Measurements from ENCODE around the gene ADGRB3.
"Not testable (repeated sequence)": the region's sequence is repeated elsewhere in the genome, so short reads cannot be mapped to it uniquely, and the experiment has no call there.

The ADGRB3 gene

GRCh38 chr6:68779366-68779765 is 144.3 kb downstream of the ADGRB3 start:
- DNase-seq (ENCODE audit: low read depth, low spot score): no peak

DNA sequence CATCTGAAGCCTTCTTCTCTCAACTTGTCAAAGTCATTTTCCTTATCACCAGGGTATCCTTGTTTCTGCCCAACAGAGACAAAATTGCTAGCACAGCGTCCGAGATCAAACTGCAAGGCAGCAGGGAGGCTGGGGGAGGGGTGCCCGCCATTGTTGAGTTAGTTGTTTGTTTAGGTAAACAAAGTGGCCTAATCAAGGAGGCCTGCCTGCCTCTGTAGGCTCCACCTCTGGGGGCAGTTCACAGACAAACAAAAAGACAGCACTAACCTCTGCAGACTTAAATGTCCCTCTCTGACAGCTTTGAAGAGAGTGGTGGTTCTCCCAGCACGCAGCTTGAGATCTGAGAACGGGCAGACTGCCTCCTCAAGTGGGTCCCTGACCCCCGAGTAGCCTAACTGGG is 155.0 kb downstream of the ADGRB3 start:
- peak; percentile 9 for DNase-seq (ENCODE audit: low read depth, low spot score)

- peak; percentile 20 for DNase-seq (ENCODE audit: low read depth, low spot score)
These were observed 179.9 kb downstream of the ADGRB3 start for GRCh38 chr6:68814976-68815375.

- DNase-seq (ENCODE audit: low read depth, low spot score): no peak
These were observed 191.4 kb downstream of the ADGRB3 start for GRCh38 chr6:68826501-68826900.

DNA sequence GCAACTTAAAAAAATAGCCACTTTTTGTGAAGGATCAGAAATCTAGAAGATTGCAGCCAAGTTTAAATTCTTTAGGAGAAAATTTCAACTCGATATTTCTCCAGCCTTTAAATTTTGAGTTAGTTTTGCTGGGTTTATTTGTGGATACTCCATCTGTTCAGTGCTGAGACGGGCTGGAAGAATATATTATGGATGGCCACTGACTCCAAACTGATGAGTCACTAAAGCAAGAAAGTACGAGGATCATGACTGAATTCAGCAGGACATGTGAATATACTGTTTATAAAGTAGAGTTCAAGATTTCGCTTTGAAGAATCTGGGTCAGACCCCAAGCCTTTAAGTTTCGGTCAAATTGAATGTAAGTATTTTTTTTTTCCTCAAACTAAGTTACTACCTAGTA is 199.5 kb downstream of the ADGRB3 start:
- no peak for DNase-seq (ENCODE audit: low read depth, low spot score)

DNA sequence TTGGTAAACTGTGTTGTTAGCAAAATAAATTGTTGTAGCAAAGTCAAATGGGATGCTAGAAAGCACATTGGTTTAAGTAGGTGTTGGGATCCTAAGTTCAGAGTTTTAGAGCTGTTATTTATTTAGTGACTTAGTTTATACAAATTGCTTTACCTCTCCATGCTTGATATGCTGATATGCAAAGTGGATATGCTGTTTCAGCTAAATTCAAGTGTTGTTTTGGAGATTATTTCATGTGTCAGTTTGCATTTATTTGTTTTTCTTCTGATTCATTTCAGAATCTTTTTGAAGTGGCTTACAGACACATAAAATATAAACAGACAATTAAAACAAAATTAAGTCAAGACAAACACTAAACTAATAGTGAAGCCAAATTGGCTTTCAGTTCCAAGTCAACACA is 203.5 kb downstream of the ADGRB3 start:
- DNase-seq (ENCODE audit: low read depth, low spot score): no peak

DNA sequence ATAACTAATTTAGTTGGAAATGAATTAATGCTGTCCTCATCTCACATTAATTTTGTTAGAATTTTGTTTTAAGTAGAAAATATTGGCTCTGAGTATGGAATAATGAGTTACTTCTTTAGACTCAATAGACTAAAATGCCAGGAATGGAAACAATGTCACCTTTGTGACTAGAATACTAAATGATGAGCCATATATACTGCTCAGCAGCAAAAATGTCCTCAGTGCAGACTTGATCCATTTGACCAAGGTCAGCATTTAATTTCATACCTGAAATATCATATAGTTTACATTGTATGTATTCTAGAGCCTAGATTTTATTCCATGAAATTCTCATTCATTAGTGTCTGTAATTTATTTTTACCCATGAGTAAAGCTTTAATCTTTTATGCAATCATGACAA is 217.7 kb downstream of the ADGRB3 start:
- DNase-seq (ENCODE audit: low read depth, low spot score): no peak

DNA sequence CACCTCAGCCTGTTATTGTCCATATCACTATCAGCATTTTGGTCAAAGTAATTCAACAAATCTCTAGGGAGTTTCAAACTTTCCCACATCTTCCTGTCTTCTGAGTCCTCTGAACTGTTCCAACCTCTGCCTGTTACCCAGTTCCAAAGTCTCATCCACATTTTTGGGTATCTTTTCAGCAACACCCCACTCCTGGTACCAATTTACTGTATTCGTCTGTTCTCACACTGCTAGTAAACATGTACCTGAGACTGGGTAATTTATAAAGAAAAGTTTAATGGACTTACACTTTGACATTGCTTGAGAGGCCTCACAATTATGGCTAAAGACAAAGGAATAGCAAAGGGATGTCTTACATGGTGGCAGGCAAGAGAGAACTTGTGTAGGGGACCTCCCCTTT is 224.2 kb downstream of the ADGRB3 start:
- no peak for DNase-seq (ENCODE audit: low read depth, low spot score)

- DNase-seq (ENCODE audit: low read depth, low spot score): no peak
These were observed 233.6 kb downstream of the ADGRB3 start for GRCh38 chr6:68868646-68869045.

- no peak for DNase-seq (ENCODE audit: low read depth, low spot score)
These were observed 238.2 kb downstream of the ADGRB3 start for GRCh38 chr6:68873236-68873635.

- DNase-seq (ENCODE audit: low read depth, low spot score): no peak
These were observed 239.7 kb downstream of the ADGRB3 start for GRCh38 chr6:68874747-68875146.

DNA sequence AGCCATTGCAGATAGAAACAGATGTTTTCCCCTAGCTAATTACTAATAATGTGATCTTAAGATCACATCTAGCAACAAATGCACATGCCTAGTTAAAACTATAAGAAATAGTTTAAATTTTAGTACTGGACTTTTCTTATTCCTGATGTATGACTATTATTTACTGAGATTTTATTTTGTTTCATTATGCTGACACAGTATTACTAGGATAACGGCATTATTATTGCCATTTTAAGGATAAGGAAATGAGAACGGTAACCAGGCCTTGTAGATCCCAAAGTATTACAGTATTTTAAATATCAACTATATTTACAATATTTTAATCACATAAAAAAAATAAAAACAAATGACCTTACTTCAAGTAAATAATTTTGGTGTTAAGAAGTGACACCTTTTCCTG is 240.3 kb downstream of the ADGRB3 start:
- DNase-seq (ENCODE audit: low read depth, low spot score): no peak

DNA sequence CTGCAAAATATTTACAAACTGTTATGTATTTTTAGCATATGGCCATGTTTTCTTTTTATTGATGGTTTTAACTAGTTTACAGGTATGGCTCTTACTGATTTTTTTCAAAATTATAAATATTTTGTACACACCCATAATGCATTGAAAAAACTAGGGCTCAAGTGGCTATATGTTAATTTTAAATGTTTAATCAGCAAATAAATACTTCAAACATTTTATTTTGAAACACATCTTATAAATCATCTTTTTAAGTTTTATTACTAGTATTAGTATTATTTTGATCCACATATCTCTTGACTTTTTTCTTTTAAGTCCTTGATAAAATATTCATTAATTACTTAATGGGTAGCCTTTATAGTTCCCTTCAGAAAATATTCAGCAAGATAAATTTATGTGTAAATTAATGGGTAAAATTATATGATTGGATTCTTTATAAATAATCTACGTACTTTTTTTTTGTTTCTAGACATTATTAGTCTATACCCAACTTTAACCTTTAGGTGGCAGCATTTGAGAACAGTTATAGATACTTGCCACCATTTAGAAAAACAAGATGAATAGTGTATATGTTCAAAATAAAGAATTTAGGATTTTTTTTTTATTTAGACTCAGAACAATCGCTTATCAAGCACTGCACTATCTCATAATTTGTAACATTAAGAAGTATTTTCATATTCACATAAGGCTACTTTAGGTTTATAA is 241.9 kb downstream of the ADGRB3 start:
- no peak for DNase-seq (ENCODE audit: low read depth, low spot score)

GRCh38 chr6:68880050-68880813 is 245.2 kb downstream of the ADGRB3 start:
- no peak for DNase-seq (ENCODE audit: low read depth, low spot score)

DNA sequence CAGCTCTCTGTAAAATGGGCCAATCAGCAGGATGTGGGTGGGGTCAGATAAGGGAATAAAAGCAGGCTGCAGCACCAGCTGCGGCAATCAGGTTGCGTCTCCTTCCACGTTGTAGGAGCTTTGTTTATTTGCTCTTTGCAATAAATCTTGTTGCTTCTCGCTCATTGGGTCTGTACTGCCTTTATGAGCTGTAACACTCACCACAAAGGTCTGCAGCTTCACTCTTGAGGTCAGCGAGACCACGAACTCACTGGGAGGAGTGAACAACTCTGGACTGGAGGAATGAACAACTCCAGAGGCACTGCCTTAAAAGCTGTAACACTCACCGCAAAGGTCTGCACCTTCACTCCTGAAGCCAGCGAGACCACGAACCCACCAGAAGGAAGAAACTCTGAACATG is 248.2 kb downstream of the ADGRB3 start:
- not testable (repeated sequence) for DNase-seq (ENCODE audit: low read depth, low spot score)

DNA sequence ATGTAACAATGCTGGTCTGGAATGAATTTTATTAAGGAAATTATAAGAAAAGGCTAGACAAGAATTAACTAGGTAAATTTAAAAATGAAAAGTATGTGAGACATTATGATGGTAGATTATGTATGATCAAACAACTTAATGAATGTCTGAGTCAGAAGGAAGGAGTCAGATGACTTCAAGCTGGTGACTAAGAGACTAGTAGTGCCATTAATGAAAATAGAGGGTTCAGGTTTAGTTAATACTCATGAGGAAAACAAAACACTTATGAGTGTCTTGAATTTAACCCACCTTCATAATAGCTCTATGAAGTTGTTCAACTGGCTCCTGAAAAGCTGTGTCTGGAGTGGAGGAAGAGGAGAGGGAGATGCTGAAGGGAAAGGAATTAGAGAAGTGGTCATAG is 256.3 kb downstream of the ADGRB3 start:
- DNase-seq (ENCODE audit: low read depth, low spot score): no peak

DNA sequence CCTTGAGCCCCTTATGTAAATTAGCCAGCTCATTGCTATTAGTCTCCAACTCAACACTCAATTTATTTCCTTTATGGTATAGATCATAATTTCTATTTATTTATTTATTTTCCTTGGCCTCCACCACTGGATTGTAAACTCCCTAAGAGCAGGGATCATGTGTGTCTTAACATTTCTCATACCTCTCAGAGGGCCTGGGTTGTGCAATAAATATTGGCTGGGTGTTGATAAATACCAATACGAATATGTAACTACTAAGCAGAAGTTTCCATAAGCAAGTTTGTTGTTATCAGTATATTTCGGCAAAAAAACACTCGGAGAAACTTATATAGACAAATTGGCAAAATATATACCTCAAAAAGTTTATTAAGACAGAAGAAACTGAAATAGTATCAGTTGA is 257.4 kb downstream of the ADGRB3 start:
- no peak for DNase-seq (ENCODE audit: low read depth, low spot score)

DNA sequence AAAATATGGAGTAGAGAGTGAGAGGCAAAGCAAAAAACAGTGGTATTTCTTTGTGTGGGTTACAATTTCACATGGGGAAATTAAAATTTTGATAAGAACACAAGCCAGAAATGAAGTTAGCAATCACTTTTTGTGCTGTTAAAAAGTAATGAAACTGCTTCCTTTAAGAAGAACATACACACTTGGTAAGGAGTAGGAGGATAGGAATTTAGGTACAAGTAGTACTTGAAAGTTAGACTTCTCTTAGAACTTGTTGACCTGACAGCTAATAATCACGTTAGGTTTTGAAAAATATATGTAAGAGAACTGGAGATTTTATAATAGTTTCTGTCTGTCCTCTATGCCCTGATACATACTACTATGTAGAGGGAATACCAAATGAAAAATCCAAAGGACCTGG is 260.8 kb downstream of the ADGRB3 start:
- no peak for DNase-seq (ENCODE audit: low read depth, low spot score)

- no peak for DNase-seq (ENCODE audit: low read depth, low spot score)
These were observed 266.0 kb downstream of the ADGRB3 start for GRCh38 chr6:68901044-68901443.

- DNase-seq (ENCODE audit: low read depth, low spot score): no peak
These were observed 276.3 kb downstream of the ADGRB3 start for GRCh38 chr6:68911334-68911733.

GRCh38 chr6:68911811-68912210 is 276.7 kb downstream of the ADGRB3 start:
- DNase-seq (ENCODE audit: low read depth, low spot score): no peak

- not testable (repeated sequence) for DNase-seq (ENCODE audit: low read depth, low spot score)
These were observed 277.7 kb downstream of the ADGRB3 start for GRCh38 chr6:68912805-68913204.

- DNase-seq (ENCODE audit: low read depth, low spot score): no peak
These were observed 280.5 kb downstream of the ADGRB3 start for GRCh38 chr6:68915586-68915985.

Measured in iPS DF 19.7 (cell line).